Measurements from ENCODE around the gene CNTNAP5.

Gene CNTNAP5

GRCh38 chr2:124066776-124067175 lies 41.7 kb downstream of the CNTNAP5 start:
- H3K4me3 ChIP-seq (ENCODE audit: low read length): no peak overlapping the region
- H2AFZ ChIP-seq (ENCODE audit: low read depth, low read length): no peak overlapping the region
- no peak overlapping the region for H3K9ac ChIP-seq (ENCODE audit: low read length)
- H4K20me1 ChIP-seq (ENCODE audit: insufficient read depth, low read length): no peaks in the 10 kb centered on the region
- H3K4me1 ChIP-seq (ENCODE audit: low read length): peaks cover 25% of the 10 kb centered on the region
- H3K79me2 ChIP-seq (ENCODE audit: low read length): no peaks in the 10 kb centered on the region
- H3K4me2 ChIP-seq (ENCODE audit: low read length): no peak overlapping the region
- H3K27me3 ChIP-seq (ENCODE audit: low read depth, low read length): no peaks in the 10 kb centered on the region
- no peak overlapping the region for H3K27ac ChIP-seq (ENCODE audit: low read length)
- H3K9me3 ChIP-seq (ENCODE audit: insufficient read depth, low read length): no peaks in the 10 kb centered on the region
- TF ChIP-seq EZH2phosphoT487 (IDR thresholded peaks at IDR 0.05; ENCODE audit: low read depth) (no peak), CTCF (IDR thresholded peaks at IDR 0.05; ENCODE audit: low read depth, low read length) (no peak)
- peaks cover 4% of the 10 kb centered on the region for H3K36me3 ChIP-seq (replicated peaks; ENCODE audit: low read depth, low read length)

- Histone ChIP-seq H3K4me2 (ENCODE audit: low read length) (no peak overlapping the region), H3K4me1 (ENCODE audit: low read length) (no peaks in the 10 kb centered on the region), H2AFZ (ENCODE audit: low read depth, low read length) (no peak overlapping the region), H3K4me3 (ENCODE audit: low read length) (no peak overlapping the region), H3K27ac (ENCODE audit: low read length) (no peak overlapping the region), H3K27me3 (ENCODE audit: low read depth, low read length) (no peaks in the 10 kb centered on the region), H3K79me2 (ENCODE audit: low read length) (no peaks in the 10 kb centered on the region), H3K9me3 (ENCODE audit: insufficient read depth, low read length) (no peaks in the 10 kb centered on the region), H4K20me1 (ENCODE audit: insufficient read depth, low read length) (no peaks in the 10 kb centered on the region), H3K9ac (ENCODE audit: low read length) (no peak overlapping the region), H3K36me3 (replicated peaks; ENCODE audit: low read depth, low read length) (no peaks in the 10 kb centered on the region)
- TF ChIP-seq EZH2phosphoT487 (IDR thresholded peaks at IDR 0.05; ENCODE audit: low read depth) (no peak), CTCF (IDR thresholded peaks at IDR 0.05; ENCODE audit: low read depth, low read length) (no peak)
Measured at GRCh38 chr2:124079045-124079444, 54.0 kb downstream of the CNTNAP5 start.

GRCh38 chr2:124080281-124081153 lies 55.4 kb downstream of the CNTNAP5 start:
- Histone ChIP-seq H3K9me3 (ENCODE audit: insufficient read depth, low read length) (no peaks in the 10 kb centered on the region), H3K4me3 (ENCODE audit: low read length) (no peak overlapping the region), H3K79me2 (ENCODE audit: low read length) (no peaks in the 10 kb centered on the region), H3K4me2 (ENCODE audit: low read length) (no peak overlapping the region), H3K9ac (ENCODE audit: low read length) (no peak overlapping the region), H3K27ac (ENCODE audit: low read length) (no peak overlapping the region), H3K27me3 (ENCODE audit: low read depth, low read length) (no peaks in the 10 kb centered on the region), H3K36me3 (replicated peaks; ENCODE audit: low read depth, low read length) (no peaks in the 10 kb centered on the region), H3K4me1 (ENCODE audit: low read length) (no peaks in the 10 kb centered on the region), H4K20me1 (ENCODE audit: insufficient read depth, low read length) (no peaks in the 10 kb centered on the region), H2AFZ (ENCODE audit: low read depth, low read length) (no peak overlapping the region)
- no peak for TF ChIP-seq EZH2phosphoT487 (IDR thresholded peaks at IDR 0.05; ENCODE audit: low read depth)
- TF ChIP-seq CTCF (IDR thresholded peaks at IDR 0.05; ENCODE audit: low read depth, low read length): no peak

- no peaks in the 10 kb centered on the region for H3K27me3 ChIP-seq (ENCODE audit: low read depth, low read length)
- no peaks in the 10 kb centered on the region for H3K9me3 ChIP-seq (ENCODE audit: insufficient read depth, low read length)
- no peaks in the 10 kb centered on the region for H4K20me1 ChIP-seq (ENCODE audit: insufficient read depth, low read length)
- no peak overlapping the region for H3K4me3 ChIP-seq (ENCODE audit: low read length)
- no peaks in the 10 kb centered on the region for H3K79me2 ChIP-seq (ENCODE audit: low read length)
- no peak overlapping the region for H2AFZ ChIP-seq (ENCODE audit: low read depth, low read length)
- H3K36me3 ChIP-seq (replicated peaks; ENCODE audit: low read depth, low read length): no peaks in the 10 kb centered on the region
- TF ChIP-seq EZH2phosphoT487 (IDR thresholded peaks at IDR 0.05; ENCODE audit: low read depth): no peak
- TF ChIP-seq CTCF (IDR thresholded peaks at IDR 0.05; ENCODE audit: low read depth, low read length): no peak
- H3K27ac ChIP-seq (ENCODE audit: low read length): no peak overlapping the region
- no peaks in the 10 kb centered on the region for H3K4me1 ChIP-seq (ENCODE audit: low read length)
- no peak overlapping the region for H3K4me2 ChIP-seq (ENCODE audit: low read length)
- H3K9ac ChIP-seq (ENCODE audit: low read length): no peak overlapping the region
Measured at GRCh38 chr2:124081154-124081716, 56.1 kb downstream of the CNTNAP5 start.
